ENCODE results near the gene LENG8. TPM values are rescaled to one million over a fixed set of nuclear protein-coding genes. Genes with fewer than 3 reads are reported as not detected.

The LENG8 gene
- total RNA-seq, 1 experiment from 2014 or later, result 196 TPM

GRCh38 chr19:54414156-54414555, 34.8 kb upstream of the LENG8 start:
- H3K27me3 ChIP-seq (ENCODE audit: insufficient read depth, low read length), result peaks cover 10% of the 10 kb centered on the region; the same call in 1 of the 2 replicates
- H2AFZ ChIP-seq (ENCODE audit: low read depth, low read length, poor library complexity, severe bottlenecking), result no peak overlapping the region
- no peaks in the 10 kb centered on the region for H3K4me1 ChIP-seq (ENCODE audit: control insufficient read depth in 1 of 2, insufficient read depth in 2 of 2, low read length in 2 of 2)
- no peaks in the 10 kb centered on the region for H3K9me2 ChIP-seq (ENCODE audit: insufficient read depth)
- no peak for DNase-seq (ENCODE audit: low read depth, low spot score)
- ChIA-PET CTCF (no interaction called here), POLR2A (no interaction called here), RAD21 (ENCODE audit: low non-redundant PET in 1 of 2, low total read pairs in 2 of 2, uncharacterized antibody in 2 of 2, unreplicated experiment in 2 of 2) (no interaction called here)
- H3K4me2 ChIP-seq (ENCODE audit: low read length), result no peak overlapping the region
- no peak overlapping the region for H3K9ac ChIP-seq (ENCODE audit: low read length)
- TF ChIP-seq ZNF274 (IDR thresholded peaks at IDR 0.05; ENCODE audit: low read depth, low read length) (no peak), EGR1 (IDR thresholded peaks at IDR 0.05; ENCODE audit: low read depth) (no peak), FOSL1 (IDR thresholded peaks at IDR 0.05; ENCODE audit: low read depth) (no peak), CTCF (IDR thresholded peaks at IDR 0.05 in 2 of 3, conservative IDR thresholded peaks at IDR 0.05 in 1 of 3; ENCODE audit: borderline replicate concordance in 1 of 3, insufficient read depth in 1 of 3, low read depth in 2 of 3, low read length in 2 of 3) (no peak), ZFX (IDR thresholded peaks at IDR 0.05) (no peak)
- no peaks in the 10 kb centered on the region for H4K20me1 ChIP-seq (ENCODE audit: insufficient read depth)
- H3K27ac ChIP-seq (ENCODE audit: low read depth, low read length), result no peak overlapping the region
- H3K9me3 ChIP-seq (ENCODE audit: control insufficient read depth in 1 of 2, insufficient read depth in 1 of 2, low read depth in 1 of 2, low read length in 2 of 2), result no peaks in the 10 kb centered on the region
- intact Hi-C loops (cut with micrococcal nuclease), result no loop called here
- no peaks in the 10 kb centered on the region for H3K79me2 ChIP-seq (ENCODE audit: insufficient read depth, low read length)
- ATAC-seq, result no peak
- no peak overlapping the region for H3K4me3 ChIP-seq (replicated peaks in 1 of 2; ENCODE audit: low read depth in 1 of 2, low read length in 2 of 2)
- no TSS peak for BruUV-seq (replicated peaks)
- no peaks in the 10 kb centered on the region for H3K36me3 ChIP-seq (ENCODE audit: control insufficient read depth in 1 of 2, insufficient read depth in 2 of 2, low read length in 2 of 2)

- ChIA-PET POLR2A (no interaction called here), RAD21 (ENCODE audit: low non-redundant PET in 1 of 2, low total read pairs in 2 of 2, uncharacterized antibody in 2 of 2, unreplicated experiment in 2 of 2) (no interaction called here), CTCF (no interaction called here)
- DNase-seq (ENCODE audit: low read depth, low spot score) (no peak), ATAC-seq (peak; percentile 89)
- Histone ChIP-seq H3K27ac (ENCODE audit: low read depth, low read length) (no peak within 1 kb of the TSS), H3K4me3 (replicated peaks in 1 of 2; ENCODE audit: low read depth in 1 of 2, low read length in 2 of 2) (no peak within 1 kb of the TSS), H3K36me3 (ENCODE audit: control insufficient read depth in 1 of 2, insufficient read depth in 2 of 2, low read length in 2 of 2) (no peaks in the 10 kb centered on the region), H3K9ac (ENCODE audit: low read length) (no peak within 1 kb of the TSS), H3K4me1 (ENCODE audit: control insufficient read depth in 1 of 2, insufficient read depth in 2 of 2, low read length in 2 of 2) (peaks cover 0 to 4% of the 10 kb centered on the region in 2 experiments; a peak in 1 of 4 replicates), H2AFZ (ENCODE audit: low read depth, low read length, poor library complexity, severe bottlenecking) (no peak within 1 kb of the TSS), H3K9me2 (ENCODE audit: insufficient read depth) (no peaks in the 10 kb centered on the region), H4K20me1 (ENCODE audit: insufficient read depth) (no peaks in the 10 kb centered on the region), H3K27me3 (ENCODE audit: insufficient read depth, low read length) (peaks cover 9% of the 10 kb centered on the region; the same call in 1 of the 2 replicates), H3K9me3 (ENCODE audit: control insufficient read depth in 1 of 2, insufficient read depth in 1 of 2, low read depth in 1 of 2, low read length in 2 of 2) (no peaks in the 10 kb centered on the region), H3K79me2 (ENCODE audit: insufficient read depth, low read length) (no peaks in the 10 kb centered on the region), H3K4me2 (ENCODE audit: low read length) (no peak within 1 kb of the TSS)
- intact Hi-C loops (cut with micrococcal nuclease), result no loop called here
- no TSS peak for BruUV-seq (replicated peaks)
- TF ChIP-seq CTCF (IDR thresholded peaks at IDR 0.05 in 2 of 3, conservative IDR thresholded peaks at IDR 0.05 in 1 of 3; ENCODE audit: borderline replicate concordance in 1 of 3, insufficient read depth in 1 of 3, low read depth in 2 of 3, low read length in 2 of 3) (peak in 2 of 3 experiments; percentile 31; a peak in 4 of 6 replicates), POLR2A (IDR thresholded peaks at IDR 0.05; ENCODE audit: borderline replicate concordance, extremely low read depth, insufficient read depth, insufficient read length) (no peak), ZBTB33 (IDR thresholded peaks at IDR 0.05; ENCODE audit: extremely low read depth, insufficient replicate concordance, low read length) (no peak), CEBPB (IDR thresholded peaks at IDR 0.05; ENCODE audit: low read depth) (no peak)
These were observed 33.6 kb upstream of the LENG8 start, which contains the start of gene TTYH1 for GRCh38 chr19:54415208-54415900. TTYH1 (plus strand) TSS chr19:54415464; CDS start chr19:54415553, 89 bp downstream.

All from HCT116 (cell line).